ENCODE data around the gene FST. TPM values are rescaled to one million over a fixed set of nuclear protein-coding genes. Genes with fewer than 3 reads are reported as not detected.
A peak's percentile ranks its signal among the peaks of the same experiment; 100 is the strongest.

FST gene
- total and polyA plus RNA-seq, 2 of the 13 experiments (the other 11 are each of a cell fraction or from before 2014, with no cell fraction given) = 38.6 to 136 TPM

DNA sequence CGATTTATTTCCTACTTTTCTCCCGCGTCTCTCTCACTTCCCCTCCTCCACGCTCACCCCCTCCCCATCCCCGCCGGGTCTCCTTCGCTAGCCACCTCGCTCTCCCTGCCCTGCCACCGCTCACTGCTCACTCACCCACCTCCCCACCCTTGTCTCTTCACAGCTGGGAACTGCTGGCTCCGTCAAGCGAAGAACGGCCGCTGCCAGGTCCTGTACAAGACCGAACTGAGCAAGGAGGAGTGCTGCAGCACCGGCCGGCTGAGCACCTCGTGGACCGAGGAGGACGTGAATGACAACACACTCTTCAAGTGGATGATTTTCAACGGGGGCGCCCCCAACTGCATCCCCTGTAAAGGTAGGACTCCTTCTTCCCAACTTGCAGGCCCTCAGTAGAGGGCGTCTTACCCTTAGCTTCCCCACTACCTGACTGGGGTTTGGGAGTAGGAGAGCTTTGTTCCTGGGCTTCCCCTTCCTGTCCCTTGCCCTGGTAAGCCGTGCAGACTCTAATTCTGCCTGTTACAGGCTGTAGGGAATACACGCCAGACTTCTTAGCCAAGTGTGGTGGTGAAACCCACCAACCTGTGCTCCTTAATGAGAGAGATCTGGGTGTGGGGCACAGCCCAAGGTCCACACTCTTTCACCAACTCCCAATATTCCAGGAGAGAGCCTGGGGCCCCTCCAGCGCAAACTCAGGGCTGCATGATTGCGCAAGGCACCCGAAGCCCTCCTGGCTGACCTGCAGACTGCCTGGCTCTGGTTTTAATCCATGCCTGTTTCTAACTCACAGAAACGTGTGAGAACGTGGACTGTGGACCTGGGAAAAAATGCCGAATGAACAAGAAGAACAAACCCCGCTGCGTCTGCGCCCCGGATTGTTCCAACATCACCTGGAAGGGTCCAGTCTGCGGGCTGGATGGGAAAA is 2.5 kb downstream of the FST start (continued):
- 0 out of 2 replicates have a peak, but pooled peaks have one; percentile 3 for TF ChIP-seq GABPA (IDR thresholded peaks at IDR 0.05; ENCODE audit: low read depth, low read length)
- TF ChIP-seq GABPA (CRISPR knock-in tag; IDR thresholded peaks at IDR 0.05; ENCODE audit: low read depth) = no peak
- TF ChIP-seq NFYC (CRISPR knock-in tag; IDR thresholded peaks at IDR 0.05) = no peak
- TF ChIP-seq, protein P1, sequence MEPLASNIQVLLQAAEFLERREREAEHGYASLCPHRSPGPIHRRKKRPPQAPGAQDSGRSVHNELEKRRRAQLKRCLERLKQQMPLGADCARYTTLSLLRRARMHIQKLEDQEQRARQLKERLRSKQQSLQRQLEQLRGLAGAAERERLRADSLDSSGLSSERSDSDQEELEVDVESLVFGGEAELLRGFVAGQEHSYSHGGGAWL (CRISPR knock-in tag; IDR thresholded peaks at IDR 0.05) = no peak
- TF ChIP-seq, protein P2, sequence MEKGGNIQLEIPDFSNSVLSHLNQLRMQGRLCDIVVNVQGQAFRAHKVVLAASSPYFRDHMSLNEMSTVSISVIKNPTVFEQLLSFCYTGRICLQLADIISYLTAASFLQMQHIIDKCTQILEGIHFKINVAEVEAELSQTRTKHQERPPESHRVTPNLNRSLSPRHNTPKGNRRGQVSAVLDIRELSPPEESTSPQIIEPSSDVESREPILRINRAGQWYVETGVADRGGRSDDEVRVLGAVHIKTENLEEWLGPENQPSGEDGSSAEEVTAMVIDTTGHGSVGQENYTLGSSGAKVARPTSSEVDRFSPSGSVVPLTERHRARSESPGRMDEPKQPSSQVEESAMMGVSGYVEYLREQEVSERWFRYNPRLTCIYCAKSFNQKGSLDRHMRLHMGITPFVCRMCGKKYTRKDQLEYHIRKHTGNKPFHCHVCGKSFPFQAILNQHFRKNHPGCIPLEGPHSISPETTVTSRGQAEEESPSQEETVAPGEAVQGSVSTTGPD (CRISPR knock-in tag; IDR thresholded peaks at IDR 0.05) = peak; percentile 71
- no peak for TF ChIP-seq CBX2 (IDR thresholded peaks at IDR 0.05; ENCODE audit: low read depth, low read length)
- no peak for TF ChIP-seq CBX2 (CRISPR knock-in tag; IDR thresholded peaks at IDR 0.05; ENCODE audit: low read depth)
- TF ChIP-seq BCL6 (CRISPR knock-in tag; IDR thresholded peaks at IDR 0.05) = peak; percentile 89
- TF ChIP-seq ZNF382 (CRISPR knock-in tag; IDR thresholded peaks at IDR 0.05; ENCODE audit: borderline replicate concordance) = no peak
- TF ChIP-seq, protein P3, sequence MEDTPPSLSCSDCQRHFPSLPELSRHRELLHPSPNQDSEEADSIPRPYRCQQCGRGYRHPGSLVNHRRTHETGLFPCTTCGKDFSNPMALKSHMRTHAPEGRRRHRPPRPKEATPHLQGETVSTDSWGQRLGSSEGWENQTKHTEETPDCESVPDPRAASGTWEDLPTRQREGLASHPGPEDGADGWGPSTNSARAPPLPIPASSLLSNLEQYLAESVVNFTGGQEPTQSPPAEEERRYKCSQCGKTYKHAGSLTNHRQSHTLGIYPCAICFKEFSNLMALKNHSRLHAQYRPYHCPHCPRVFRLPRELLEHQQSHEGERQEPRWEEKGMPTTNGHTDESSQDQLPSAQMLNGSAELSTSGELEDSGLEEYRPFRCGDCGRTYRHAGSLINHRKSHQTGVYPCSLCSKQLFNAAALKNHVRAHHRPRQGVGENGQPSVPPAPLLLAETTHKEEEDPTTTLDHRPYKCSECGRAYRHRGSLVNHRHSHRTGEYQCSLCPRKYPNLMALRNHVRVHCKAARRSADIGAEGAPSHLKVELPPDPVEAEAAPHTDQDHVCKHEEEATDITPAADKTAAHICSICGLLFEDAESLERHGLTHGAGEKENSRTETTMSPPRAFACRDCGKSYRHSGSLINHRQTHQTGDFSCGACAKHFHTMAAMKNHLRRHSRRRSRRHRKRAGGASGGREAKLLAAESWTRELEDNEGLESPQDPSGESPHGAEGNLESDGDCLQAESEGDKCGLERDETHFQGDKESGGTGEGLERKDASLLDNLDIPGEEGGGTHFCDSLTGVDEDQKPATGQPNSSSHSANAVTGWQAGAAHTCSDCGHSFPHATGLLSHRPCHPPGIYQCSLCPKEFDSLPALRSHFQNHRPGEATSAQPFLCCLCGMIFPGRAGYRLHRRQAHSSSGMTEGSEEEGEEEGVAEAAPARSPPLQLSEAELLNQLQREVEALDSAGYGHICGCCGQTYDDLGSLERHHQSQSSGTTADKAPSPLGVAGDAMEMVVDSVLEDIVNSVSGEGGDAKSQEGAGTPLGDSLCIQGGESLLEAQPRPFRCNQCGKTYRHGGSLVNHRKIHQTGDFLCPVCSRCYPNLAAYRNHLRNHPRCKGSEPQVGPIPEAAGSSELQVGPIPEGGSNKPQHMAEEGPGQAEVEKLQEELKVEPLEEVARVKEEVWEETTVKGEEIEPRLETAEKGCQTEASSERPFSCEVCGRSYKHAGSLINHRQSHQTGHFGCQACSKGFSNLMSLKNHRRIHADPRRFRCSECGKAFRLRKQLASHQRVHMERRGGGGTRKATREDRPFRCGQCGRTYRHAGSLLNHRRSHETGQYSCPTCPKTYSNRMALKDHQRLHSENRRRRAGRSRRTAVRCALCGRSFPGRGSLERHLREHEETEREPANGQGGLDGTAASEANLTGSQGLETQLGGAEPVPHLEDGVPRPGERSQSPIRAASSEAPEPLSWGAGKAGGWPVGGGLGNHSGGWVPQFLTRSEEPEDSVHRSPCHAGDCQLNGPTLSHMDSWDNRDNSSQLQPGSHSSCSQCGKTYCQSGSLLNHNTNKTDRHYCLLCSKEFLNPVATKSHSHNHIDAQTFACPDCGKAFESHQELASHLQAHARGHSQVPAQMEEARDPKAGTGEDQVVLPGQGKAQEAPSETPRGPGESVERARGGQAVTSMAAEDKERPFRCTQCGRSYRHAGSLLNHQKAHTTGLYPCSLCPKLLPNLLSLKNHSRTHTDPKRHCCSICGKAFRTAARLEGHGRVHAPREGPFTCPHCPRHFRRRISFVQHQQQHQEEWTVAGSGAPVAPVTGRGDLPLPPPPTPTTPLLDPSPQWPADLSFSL (CRISPR knock-in tag; IDR thresholded peaks at IDR 0.05) = peak; percentile 15; the same call in 1 of the 2 replicates
- TF ChIP-seq ZNF614 (CRISPR knock-in tag; IDR thresholded peaks at IDR 0.05; ENCODE audit: borderline replicate concordance) = peak; percentile 86; the same call in 1 of the 2 replicates
- peak; percentile 95 for TF ChIP-seq ZBTB7B (CRISPR knock-in tag; IDR thresholded peaks at IDR 0.05)
- peak; percentile 48 for TF ChIP-seq ARNTL (CRISPR knock-in tag; IDR thresholded peaks at IDR 0.05)
- TF ChIP-seq, protein P4, sequence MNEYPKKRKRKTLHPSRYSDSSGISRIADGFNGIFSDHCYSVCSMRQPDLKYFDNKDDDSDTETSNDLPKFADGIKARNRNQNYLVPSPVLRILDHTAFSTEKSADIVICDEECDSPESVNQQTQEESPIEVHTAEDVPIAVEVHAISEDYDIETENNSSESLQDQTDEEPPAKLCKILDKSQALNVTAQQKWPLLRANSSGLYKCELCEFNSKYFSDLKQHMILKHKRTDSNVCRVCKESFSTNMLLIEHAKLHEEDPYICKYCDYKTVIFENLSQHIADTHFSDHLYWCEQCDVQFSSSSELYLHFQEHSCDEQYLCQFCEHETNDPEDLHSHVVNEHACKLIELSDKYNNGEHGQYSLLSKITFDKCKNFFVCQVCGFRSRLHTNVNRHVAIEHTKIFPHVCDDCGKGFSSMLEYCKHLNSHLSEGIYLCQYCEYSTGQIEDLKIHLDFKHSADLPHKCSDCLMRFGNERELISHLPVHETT (CRISPR knock-in tag; conservative IDR thresholded peaks at IDR 0.05) = peak; percentile 58; the same call in 1 of the 2 replicates
- TF ChIP-seq AKAP8 (CRISPR knock-in tag; IDR thresholded peaks at IDR 0.05) = no peak
- TF ChIP-seq MLLT10 (CRISPR knock-in tag; IDR thresholded peaks at IDR 0.05) = peak; percentile 43; the same call in 1 of the 2 replicates
- TF ChIP-seq, protein P5, sequence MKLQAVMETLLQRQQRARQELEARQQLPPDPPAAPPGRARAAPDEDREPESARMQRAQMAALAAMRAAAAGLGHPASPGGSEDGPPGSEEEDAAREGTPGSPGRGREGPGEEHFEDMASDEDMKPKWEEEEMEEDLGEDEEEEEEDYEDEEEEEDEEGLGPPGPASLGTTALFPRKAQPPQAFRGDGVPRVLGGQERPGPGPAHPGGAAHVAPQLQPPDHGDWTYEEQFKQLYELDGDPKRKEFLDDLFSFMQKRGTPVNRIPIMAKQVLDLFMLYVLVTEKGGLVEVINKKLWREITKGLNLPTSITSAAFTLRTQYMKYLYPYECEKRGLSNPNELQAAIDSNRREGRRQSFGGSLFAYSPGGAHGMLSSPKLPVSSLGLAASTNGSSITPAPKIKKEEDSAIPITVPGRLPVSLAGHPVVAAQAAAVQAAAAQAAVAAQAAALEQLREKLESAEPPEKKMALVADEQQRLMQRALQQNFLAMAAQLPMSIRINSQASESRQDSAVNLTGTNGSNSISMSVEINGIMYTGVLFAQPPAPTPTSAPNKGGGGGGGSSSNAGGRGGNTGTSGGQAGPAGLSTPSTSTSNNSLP (IDR thresholded peaks at IDR 0.05; ENCODE audit: low read depth, low read length) = no peak
- no peak for TF ChIP-seq FOXK2 (IDR thresholded peaks at IDR 0.05)

Data from HepG2 (cell line).